ENCODE data around the gene MSRB2.

Gene MSRB2

DNA sequence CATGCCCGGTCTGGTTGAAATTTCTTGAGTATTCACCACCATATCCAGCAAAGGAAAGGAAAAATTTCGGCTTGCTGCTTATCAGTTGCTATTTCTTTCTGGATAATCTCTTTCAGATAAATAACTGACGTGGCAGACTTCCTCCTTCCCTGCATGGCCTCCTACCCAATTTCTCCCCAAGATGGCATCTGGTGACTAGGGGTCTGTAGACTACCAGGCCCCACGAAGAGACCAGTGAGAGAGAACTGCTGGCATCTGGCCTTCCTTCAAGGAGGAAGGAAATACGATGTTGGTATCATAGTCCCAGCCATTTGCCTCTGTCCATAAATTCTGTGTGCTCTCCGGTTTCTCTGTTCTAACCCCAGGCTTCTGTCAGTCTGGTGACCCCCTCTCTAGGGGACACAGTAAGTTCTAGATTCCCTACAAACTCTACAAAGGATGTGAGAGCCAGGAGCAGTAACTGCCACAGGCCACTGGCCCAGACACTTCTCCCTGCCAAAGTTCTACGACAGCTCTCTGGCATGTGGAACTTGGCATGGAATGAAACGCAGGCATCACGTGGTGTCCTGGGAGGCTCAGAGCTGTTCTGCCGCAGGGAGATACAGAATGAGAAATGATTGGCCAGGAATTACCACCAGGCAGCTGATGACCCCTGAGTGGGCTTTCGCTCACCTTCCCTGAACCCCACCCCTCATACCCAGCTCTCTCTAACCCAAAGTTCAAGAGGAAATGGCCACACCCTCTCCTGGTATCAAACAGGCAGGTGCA is 30.0 kb upstream of the MSRB2 start:
- TF ChIP-seq SIN3A (IDR thresholded peaks at IDR 0.05; ENCODE audit: borderline replicate concordance, insufficient read depth, low read length) = no peak
- TF ChIP-seq POLR2AphosphoS5 (IDR thresholded peaks at IDR 0.05; ENCODE audit: low read depth, low read length) = no peak
- no peak for TF ChIP-seq TAF1 (IDR thresholded peaks at IDR 0.05; ENCODE audit: borderline replicate concordance, insufficient read depth, low read length)

DNA sequence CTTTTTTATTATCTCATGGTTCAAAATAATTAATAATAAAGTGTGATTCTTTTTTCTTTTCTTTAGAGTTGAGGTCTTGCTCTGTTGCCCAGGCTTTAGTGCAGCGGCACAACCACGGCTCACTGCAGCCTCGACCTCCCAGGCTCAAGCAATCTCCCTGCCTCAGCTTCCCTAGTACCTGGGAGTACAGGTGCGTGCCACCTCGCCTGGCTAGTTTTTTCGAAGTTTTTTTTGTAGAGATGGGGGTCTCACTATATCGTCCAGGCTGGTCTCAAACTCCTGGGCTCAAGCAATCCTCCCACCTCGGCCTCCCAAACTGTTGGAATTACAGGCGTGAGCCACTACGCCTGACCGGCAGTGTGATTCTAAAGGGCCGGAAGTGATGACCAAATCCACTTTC is 28.0 kb upstream of the MSRB2 start:
- TF ChIP-seq TAF1 (IDR thresholded peaks at IDR 0.05; ENCODE audit: borderline replicate concordance, insufficient read depth, low read length) (no peak), SIN3A (IDR thresholded peaks at IDR 0.05; ENCODE audit: borderline replicate concordance, insufficient read depth, low read length) (no peak)

DNA sequence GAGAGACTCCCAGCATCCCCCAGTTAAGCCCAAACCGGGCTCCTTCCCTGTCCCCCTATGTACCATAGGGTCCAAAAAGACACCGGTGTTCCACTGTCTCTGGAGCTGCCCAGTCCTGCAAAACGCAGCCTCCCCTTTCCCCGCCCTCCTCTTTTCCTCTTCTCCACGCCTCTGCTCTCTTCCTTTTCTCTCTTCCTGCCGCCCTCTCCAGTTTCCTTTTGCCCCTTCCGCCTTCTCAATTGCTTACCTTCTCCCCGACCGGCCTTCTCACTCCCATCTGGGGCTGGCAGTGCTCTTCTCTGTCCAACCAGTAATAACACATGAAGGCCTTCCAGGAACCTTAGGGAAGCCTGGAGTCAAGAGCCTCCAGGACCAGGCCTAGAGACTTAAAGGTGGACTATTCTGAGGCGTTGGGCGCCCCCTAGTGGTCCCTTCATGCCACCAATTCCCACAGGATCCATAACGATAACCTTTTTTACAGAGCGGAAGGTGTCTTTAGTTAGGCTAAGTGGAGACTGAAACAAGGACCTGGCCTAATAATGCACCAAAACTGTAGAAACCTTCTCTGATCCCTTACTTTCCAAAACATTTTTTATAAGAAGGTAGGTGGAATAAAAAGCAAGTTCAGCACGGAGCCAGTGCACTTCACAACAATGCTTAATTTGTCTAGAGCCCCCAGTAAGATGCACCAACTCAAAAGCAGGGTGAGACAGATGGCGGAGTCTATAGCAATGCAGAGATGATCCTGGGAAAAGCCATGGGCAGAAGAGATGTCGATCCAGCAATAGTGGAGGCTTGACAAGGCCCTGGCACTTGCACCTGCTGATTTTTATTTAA is 27.2 kb upstream of the MSRB2 start:
- TF ChIP-seq, protein P1, sequence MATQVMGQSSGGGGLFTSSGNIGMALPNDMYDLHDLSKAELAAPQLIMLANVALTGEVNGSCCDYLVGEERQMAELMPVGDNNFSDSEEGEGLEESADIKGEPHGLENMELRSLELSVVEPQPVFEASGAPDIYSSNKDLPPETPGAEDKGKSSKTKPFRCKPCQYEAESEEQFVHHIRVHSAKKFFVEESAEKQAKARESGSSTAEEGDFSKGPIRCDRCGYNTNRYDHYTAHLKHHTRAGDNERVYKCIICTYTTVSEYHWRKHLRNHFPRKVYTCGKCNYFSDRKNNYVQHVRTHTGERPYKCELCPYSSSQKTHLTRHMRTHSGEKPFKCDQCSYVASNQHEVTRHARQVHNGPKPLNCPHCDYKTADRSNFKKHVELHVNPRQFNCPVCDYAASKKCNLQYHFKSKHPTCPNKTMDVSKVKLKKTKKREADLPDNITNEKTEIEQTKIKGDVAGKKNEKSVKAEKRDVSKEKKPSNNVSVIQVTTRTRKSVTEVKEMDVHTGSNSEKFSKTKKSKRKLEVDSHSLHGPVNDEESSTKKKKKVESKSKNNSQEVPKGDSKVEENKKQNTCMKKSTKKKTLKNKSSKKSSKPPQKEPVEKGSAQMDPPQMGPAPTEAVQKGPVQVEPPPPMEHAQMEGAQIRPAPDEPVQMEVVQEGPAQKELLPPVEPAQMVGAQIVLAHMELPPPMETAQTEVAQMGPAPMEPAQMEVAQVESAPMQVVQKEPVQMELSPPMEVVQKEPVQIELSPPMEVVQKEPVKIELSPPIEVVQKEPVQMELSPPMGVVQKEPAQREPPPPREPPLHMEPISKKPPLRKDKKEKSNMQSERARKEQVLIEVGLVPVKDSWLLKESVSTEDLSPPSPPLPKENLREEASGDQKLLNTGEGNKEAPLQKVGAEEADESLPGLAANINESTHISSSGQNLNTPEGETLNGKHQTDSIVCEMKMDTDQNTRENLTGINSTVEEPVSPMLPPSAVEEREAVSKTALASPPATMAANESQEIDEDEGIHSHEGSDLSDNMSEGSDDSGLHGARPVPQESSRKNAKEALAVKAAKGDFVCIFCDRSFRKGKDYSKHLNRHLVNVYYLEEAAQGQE (IDR thresholded peaks at IDR 0.05; ENCODE audit: insufficient read depth in 1 of 2, low read depth in 2 of 2, low read length in 2 of 2) = no peak
- no peak for TF ChIP-seq TAF1 (IDR thresholded peaks at IDR 0.05; ENCODE audit: borderline replicate concordance, insufficient read depth, low read length)

DNA sequence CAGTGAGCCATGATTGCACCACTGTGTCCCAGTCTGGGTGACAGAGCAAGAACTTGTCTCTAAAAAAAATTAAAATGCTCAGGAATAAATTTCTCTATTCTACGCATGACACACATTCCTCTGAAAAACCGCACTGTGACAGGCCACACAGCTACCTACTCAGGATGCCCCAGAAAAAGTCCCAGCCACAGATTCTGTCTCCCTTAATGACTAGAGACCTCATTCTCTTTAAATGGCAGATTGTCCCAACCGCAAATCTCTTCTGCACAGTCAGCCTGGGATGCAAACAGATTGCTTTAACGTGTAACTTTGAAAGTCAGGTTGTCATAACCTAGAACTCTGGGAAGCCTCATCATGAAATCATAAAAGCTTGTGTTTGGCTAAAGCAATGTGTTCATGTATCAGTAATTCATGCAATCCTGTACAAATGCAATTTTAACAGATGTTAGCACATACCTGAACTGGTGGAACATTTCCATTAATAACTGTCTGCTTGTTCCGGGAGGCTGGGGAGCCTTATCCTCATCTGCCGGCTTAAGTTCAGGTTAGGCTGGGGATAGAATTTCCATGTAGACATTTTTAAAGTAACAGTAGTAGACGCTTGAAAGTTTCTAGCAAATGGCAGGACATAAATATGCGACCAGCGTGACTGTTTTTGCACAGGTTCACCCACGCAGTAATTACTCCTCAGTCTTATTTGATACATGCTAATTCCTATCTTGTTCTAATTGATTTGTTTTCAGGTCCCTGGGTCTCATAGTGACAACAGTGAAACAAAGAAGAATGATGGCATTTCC is 26.2 kb upstream of the MSRB2 start:
- no peak for TF ChIP-seq FOXP2 (optimal IDR thresholded peaks at IDR 0.05; ENCODE audit: borderline replicate concordance, extremely low read depth, extremely low read length, insufficient read depth)
- TF ChIP-seq, protein P1 (IDR thresholded peaks at IDR 0.05; ENCODE audit: insufficient read depth in 1 of 2, low read depth in 2 of 2, low read length in 2 of 2) = no peak
- no peak for TF ChIP-seq SIN3A (IDR thresholded peaks at IDR 0.05; ENCODE audit: borderline replicate concordance, insufficient read depth, low read length)
- TF ChIP-seq POLR2AphosphoS5 (IDR thresholded peaks at IDR 0.05; ENCODE audit: low read depth, low read length) = no peak
- TF ChIP-seq TAF1 (IDR thresholded peaks at IDR 0.05; ENCODE audit: borderline replicate concordance, insufficient read depth, low read length) = no peak

DNA sequence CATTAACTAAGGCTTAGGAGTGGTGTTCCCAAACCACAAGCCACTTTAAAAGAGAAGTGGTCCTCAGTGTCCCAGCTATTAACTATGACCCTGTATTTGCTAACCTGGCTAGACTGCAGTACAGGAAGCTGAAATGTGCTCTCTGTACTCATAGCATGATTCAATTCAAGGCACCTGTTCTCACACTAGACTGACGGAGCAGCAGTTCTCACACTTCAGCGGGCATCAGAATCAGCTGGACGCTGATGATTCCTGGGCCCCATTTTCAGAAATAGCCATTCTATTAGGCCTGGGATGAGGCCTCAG is 24.5 kb upstream of the MSRB2 start:
- TF ChIP-seq TAF1 (IDR thresholded peaks at IDR 0.05; ENCODE audit: borderline replicate concordance, insufficient read depth, low read length) (no peak), FOXP2 (optimal IDR thresholded peaks at IDR 0.05; ENCODE audit: borderline replicate concordance, extremely low read depth, extremely low read length, insufficient read depth) (no peak), POLR2AphosphoS5 (IDR thresholded peaks at IDR 0.05; ENCODE audit: low read depth, low read length) (no peak), SIN3A (IDR thresholded peaks at IDR 0.05; ENCODE audit: borderline replicate concordance, insufficient read depth, low read length) (no peak)
- TF ChIP-seq, protein P1 (IDR thresholded peaks at IDR 0.05; ENCODE audit: insufficient read depth in 1 of 2, low read depth in 2 of 2, low read length in 2 of 2) = no peak

DNA sequence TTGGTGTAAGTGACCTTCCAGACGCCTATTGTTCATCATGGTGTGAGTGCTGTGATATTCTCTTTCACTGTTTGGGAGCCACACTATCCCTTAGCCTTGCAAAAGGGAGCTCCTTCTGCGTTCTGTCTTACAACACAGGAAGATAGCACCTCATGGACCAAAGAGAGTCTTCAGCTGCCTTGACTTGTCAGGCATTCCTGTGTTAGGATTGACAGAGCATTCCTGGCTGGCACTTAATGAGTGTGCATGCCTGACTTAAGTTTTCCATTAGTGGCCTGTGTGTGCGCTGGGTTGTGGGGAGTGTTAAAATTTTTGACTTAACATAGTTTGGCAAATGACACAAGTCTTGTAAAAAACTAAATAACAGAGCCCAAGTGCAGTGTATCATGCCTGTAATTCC is 21.9 kb upstream of the MSRB2 start:
- no peak for TF ChIP-seq TAF1 (IDR thresholded peaks at IDR 0.05; ENCODE audit: borderline replicate concordance, insufficient read depth, low read length)
- no peak for TF ChIP-seq FOXP2 (optimal IDR thresholded peaks at IDR 0.05; ENCODE audit: borderline replicate concordance, extremely low read depth, extremely low read length, insufficient read depth)
- TF ChIP-seq SIN3A (IDR thresholded peaks at IDR 0.05; ENCODE audit: borderline replicate concordance, insufficient read depth, low read length) = no peak
- no peak for TF ChIP-seq POLR2AphosphoS5 (IDR thresholded peaks at IDR 0.05; ENCODE audit: low read depth, low read length)
- TF ChIP-seq, protein P1 (IDR thresholded peaks at IDR 0.05; ENCODE audit: insufficient read depth in 1 of 2, low read depth in 2 of 2, low read length in 2 of 2) = no peak

Measured in PFSK-1 (cell line).